Muscle of back (tissue), 11 donors: Measurements from ENCODE around the gene OS9. TPM values are rescaled to one million over a fixed set of nuclear protein-coding genes. Genes with fewer than 3 reads are reported as not detected.

Experiments
- DNase-seq, 3 donors: peaks; one replicate each; pipeline versions ENCODE4 v3.0.0 to v3.0.0-alpha.2; 2013
- polyA plus RNA-seq, 10 donors: library from polyadenylated mRNA; unstranded; fragments of 120-200 nt; gene quantifications; one replicate each; pipeline ENCODE4 v1.2.1, GENCODE V29; 2013; ENCODE audit not compliant: insufficient read length in 10 of 10

The OS9 gene
- polyA plus RNA-seq, 10 donors: 112 to 161 (median 121) TPM

GRCh38 chr12:57735198-57735855, 41.4 kb downstream of the OS9 start:
- peak; percentile 72 to 83 (median 74) for DNase-seq

- DNase-seq: peak in 2 of 3 donors; percentile 61 to 86
Observed at GRCh38 chr12:57735952-57736740, 42.2 kb downstream of the OS9 start.

- no peak for DNase-seq
Observed at GRCh38 chr12:57736741-57737466, 43.0 kb downstream of the OS9 start.

GRCh38 chr12:57737467-57738460, 43.8 kb downstream of the OS9 start:
- peak in 1 of 3 donors; percentile 64 for DNase-seq

GRCh38 chr12:57738661-57739237, 44.8 kb downstream of the OS9 start, which contains the start of gene AGAP2:
AGAP2 (minus strand) TSS chr12:57738742; CDS start chr12:57738246, 496 bp downstream.
- DNase-seq: peak in 1 of 3 donors; percentile 81

- no peak for DNase-seq
Observed at GRCh38 chr12:57739387-57739786, 45.5 kb downstream of the OS9 start.

GRCh38 chr12:57739914-57740538, 46.1 kb downstream of the OS9 start:
- DNase-seq: no peak

GRCh38 chr12:57740656-57741412, 46.9 kb downstream of the OS9 start:
- DNase-seq: no peak

GRCh38 chr12:57741413-57741789, 47.5 kb downstream of the OS9 start:
- no peak for DNase-seq

GRCh38 chr12:57741844-57742738, 48.2 kb downstream of the OS9 start:
- no peak for DNase-seq

GRCh38 chr12:57743769-57744168, 49.8 kb downstream of the OS9 start:
- DNase-seq: no peak

- DNase-seq: no peak
Observed at GRCh38 chr12:57744194-57744776, 50.4 kb downstream of the OS9 start.

GRCh38 chr12:57744777-57745484, 51.0 kb downstream of the OS9 start, which contains the start of gene TSPAN31:
TSPAN31 (plus strand) TSS chr12:57745039; CDS start chr12:57745155, 116 bp downstream.
- DNase-seq: peak; percentile 98 to 99 (median 99)

- no peak for DNase-seq
Observed at GRCh38 chr12:57745485-57745881, 51.6 kb downstream of the OS9 start.

- DNase-seq: no peak
Observed at GRCh38 chr12:57746025-57746424, 52.1 kb downstream of the OS9 start.

- no peak for DNase-seq
Observed at GRCh38 chr12:57749061-57749460, 55.1 kb downstream of the OS9 start.
